DND-41 (cell line): ENCODE results near the gene HDAC6.

Experiments
- ATAC-seq: fragments of 200-7000 bp; cut with Tn5 transposase; 3 replicates; pipeline ENCODE4 v1.9.1; 2021; ENCODE audit warnings: low read depth; ENCODE audit not compliant: insufficient read depth
- DNase-seq: peaks from one replicate; pipeline ENCODE4 v3.0.0-alpha.2; 2020
- H2AFZ ChIP-seq: 2 replicates; pipeline ENCODE4 v1.6.0; 2012; ENCODE audit warnings: low read depth, low read length
- H3K27ac ChIP-seq: 2 replicates; pipeline ENCODE4 v1.5.1; 2012; ENCODE audit warnings: low read length, inconsistent platforms
- H3K27me3 ChIP-seq: fragments of 200-600 bp; sonication (generic); 2 replicates; pipeline ENCODE4 v1.6.0; 2012; ENCODE audit warnings: low read length, mild to moderate bottlenecking, inconsistent platforms; ENCODE audit not compliant: insufficient read depth, poor library complexity
- H3K36me3 ChIP-seq: 2 replicates; pipeline ENCODE4 v1.5.1; 2012; ENCODE audit warnings: low read length, inconsistent platforms; ENCODE audit not compliant: insufficient read depth
- H3K4me1 ChIP-seq: 2 replicates; pipeline ENCODE4 v1.5.1; 2012; ENCODE audit warnings: mild to moderate bottlenecking, low read length; ENCODE audit not compliant: insufficient read depth
- H3K4me2 ChIP-seq: 2 replicates; pipeline ENCODE4 v1.6.0; 2012; ENCODE audit warnings: mild to moderate bottlenecking, moderate library complexity, low read length, inconsistent platforms; ENCODE audit not compliant: insufficient read depth
- H3K4me3 ChIP-seq, 2 experiments: fragments of 200-600 bp in 1 of 2; shearing (Covaris generic) in 1 of 2; 2 replicates each; pipeline ENCODE4 v1.5.1; 2012 to 2016; ENCODE audit warnings: inconsistent platforms in 2 of 2, low read length in 2 of 2, mild to moderate bottlenecking in 2 of 2, low read depth in 1 of 2, moderate library complexity in 1 of 2
- H3K79me2 ChIP-seq: 2 replicates; pipeline ENCODE4 v1.6.0; 2012; ENCODE audit warnings: low read length, inconsistent platforms; ENCODE audit not compliant: insufficient read depth
- H3K9ac ChIP-seq: 2 replicates; pipeline ENCODE4 v1.6.0; 2012; ENCODE audit warnings: low read depth, mild to moderate bottlenecking, inconsistent platforms, low read length, moderate library complexity
- H3K9me3 ChIP-seq: 2 replicates; pipeline ENCODE4 v1.5.1; 2012; ENCODE audit warnings: low read length, moderate library complexity, mild to moderate bottlenecking, inconsistent platforms; ENCODE audit not compliant: insufficient read depth, severe bottlenecking
- H4K20me1 ChIP-seq: 2 replicates; pipeline ENCODE4 v1.6.0; 2012; ENCODE audit warnings: low read length; ENCODE audit not compliant: insufficient read depth
- CTCF ChIP-seq: IDR thresholded peaks from 2 replicates; pipeline ENCODE4 v1.5.1; 2012; ENCODE audit warnings: borderline replicate concordance, low read length, moderate library complexity, mild to moderate bottlenecking; ENCODE audit not compliant: poor library complexity, severe bottlenecking; ENCODE audit errors: extremely low read depth
- EZH2 ChIP-seq: IDR thresholded peaks from 3 replicates; pipeline ENCODE4 v1.6.1; 2012; ENCODE audit warnings: borderline replicate concordance, low read depth, mild to moderate bottlenecking, moderate library complexity, low read length, inconsistent platforms; ENCODE audit not compliant: severe bottlenecking

Gene HDAC6

GRCh38 chrX:48786825-48787504, 14.9 kb upstream of the HDAC6 start:
- no peaks in the 10 kb centered on the region for H3K9me3 ChIP-seq
- no peaks in the 10 kb centered on the region for H3K4me1 ChIP-seq
- no peaks in the 10 kb centered on the region for H3K36me3 ChIP-seq
- TF ChIP-seq EZH2: no peak
- TF ChIP-seq CTCF: no peak
- no peak overlapping the region for H3K27ac ChIP-seq
- H2AFZ ChIP-seq: no peak overlapping the region
- H3K79me2 ChIP-seq: no peaks in the 10 kb centered on the region
- H3K9ac ChIP-seq: no peak overlapping the region
- no peak overlapping the region for H3K4me2 ChIP-seq
- H3K4me3 ChIP-seq: no peak overlapping the region
- H4K20me1 ChIP-seq: no peaks in the 10 kb centered on the region
- ATAC-seq (no peak), DNase-seq (no peak)
- H3K27me3 ChIP-seq: no peaks in the 10 kb centered on the region

- H3K4me3 ChIP-seq: no peak overlapping the region
- H4K20me1 ChIP-seq: no peaks in the 10 kb centered on the region
- no peaks in the 10 kb centered on the region for H3K4me1 ChIP-seq
- no peaks in the 10 kb centered on the region for H3K9me3 ChIP-seq
- DNase-seq (no peak), ATAC-seq (no peak)
- no peak overlapping the region for H3K9ac ChIP-seq
- TF ChIP-seq EZH2: no peak
- no peak for TF ChIP-seq CTCF
- H3K79me2 ChIP-seq: no peaks in the 10 kb centered on the region
- no peaks in the 10 kb centered on the region for H3K36me3 ChIP-seq
- no peak overlapping the region for H2AFZ ChIP-seq
- no peaks in the 10 kb centered on the region for H3K27me3 ChIP-seq
- H3K4me2 ChIP-seq: no peak overlapping the region
- no peak overlapping the region for H3K27ac ChIP-seq
Measured at GRCh38 chrX:48787505-48788443, 14.1 kb upstream of the HDAC6 start.

GRCh38 chrX:48789366-48790220, 12.3 kb upstream of the HDAC6 start:
- Histone ChIP-seq H3K4me2 (no peak overlapping the region), H3K27ac (no peak overlapping the region), H3K27me3 (no peaks in the 10 kb centered on the region), H3K36me3 (no peaks in the 10 kb centered on the region), H3K4me3 (no peak overlapping the region), H3K9me3 (no peaks in the 10 kb centered on the region), H3K9ac (no peak overlapping the region), H3K4me1 (no peaks in the 10 kb centered on the region), H3K79me2 (no peaks in the 10 kb centered on the region), H4K20me1 (no peaks in the 10 kb centered on the region), H2AFZ (no peak overlapping the region)
- ATAC-seq: no peak
- TF ChIP-seq CTCF: no peak
- no peak for TF ChIP-seq EZH2
- no peak for DNase-seq
